SK-N-SH (cell line): ENCODE measurements around the gene LBR. TPM values are rescaled to one million over a fixed set of nuclear protein-coding genes. Genes with fewer than 3 reads are reported as not detected.

Experiments used
- polyA plus RNA-seq, 3 experiments: library from polyadenylated mRNA; depleted of rRNA; stranded (reverse); fragments of >200 nt; gene quantifications; 2 replicates each; pipeline ENCODE4 v1.2.3, GENCODE V29; 2012

The LBR gene
- polyA plus RNA-seq, 1 of the 3 experiments (the other 2 are of a cell fraction) = 10.6 TPM

Other genes starting within 250 kb of the LBR start
- gene ENAH, start 225.1 kb upstream of the LBR start, polyA plus RNA-seq (2012; rRNA removed) = 48.9 and 72.0 TPM in 2 replicates